Measurements from ENCODE around the gene HSPA9. TPM values are rescaled to one million over a fixed set of nuclear protein-coding genes. Genes with fewer than 3 reads are reported as not detected.

Gene HSPA9
- total and polyA plus RNA-seq, 2 of the 13 experiments (the other 11 are each of a cell fraction or from before 2014, with no cell fraction given): 165 to 478 TPM

- POLR2A ChIA-PET: no interaction called here
- WGBS (ENCODE audit: low lambda C conversion rate): 98% methylated on average over 1 of the region's 1 CpG
- H3K27me3 ChIP-seq (ENCODE audit: control insufficient read depth in 1 of 2, insufficient read depth in 2 of 2, low read length in 2 of 2): no peaks in the 10 kb centered on the region
Observed at GRCh38 chr5:138520971-138521370, 54.2 kb downstream of the HSPA9 start.

More at GRCh38 chr5:138520971-138521370, 54.2 kb downstream of the HSPA9 start:
- Histone ChIP-seq H4K20me1 (ENCODE audit: insufficient read depth, low read length) (peaks cover 15% of the 10 kb centered on the region; the same call in 1 of the 2 replicates), H3K79me2 (ENCODE audit: insufficient read depth, low read length) (peaks cover 58% of the 10 kb centered on the region), H3K4me2 (ENCODE audit: low read depth, low read length) (no peak overlapping the region), H3K36me3 (replicated peaks in 1 of 2; ENCODE audit: control insufficient read depth in 1 of 2, insufficient read depth in 2 of 2, low read length in 2 of 2) (peaks cover 8 to 47% of the 10 kb centered on the region in 2 experiments), H3K9me3 (ENCODE audit: low read length) (no peaks in the 10 kb centered on the region), H3K27ac (ENCODE audit: extremely low read length, insufficient read depth, low read length) (no peak overlapping the region), H3K4me3 (replicated peaks in 1 of 3; ENCODE audit: insufficient read depth in 1 of 3, low read depth in 2 of 3, low read length in 3 of 3) (no peak overlapping the region), H3K4me1 (ENCODE audit: insufficient read depth, low read length) (peaks cover 47% of the 10 kb centered on the region), H3K9ac (ENCODE audit: insufficient read depth, low read depth, low read length) (no peak overlapping the region), H2AFZ (ENCODE audit: low read length) (no peak overlapping the region)
- no TSS peak for BruUV-seq (replicated peaks)
- no peak for DNase-seq (ENCODE audit: low spot score)
- CTCF ChIA-PET (ENCODE audit: low intra/inter-chr PET ratio, low total read pairs): no interaction called here
- no peak for FAIRE-seq
- intact Hi-C loops (cut with micrococcal nuclease; ENCODE audit: unreplicated experiment) (loop anchor here (1.0 kb wide), 1 partner anchor 8 kb away; no protein-coding TSS in a partner anchor), in situ Hi-C loops (cut with HindIII; ENCODE audit: extremely low pct_ligation_motif_present, low pct_unique_long_range_greater_than_20kb) (no loop called here)
- TF ChIP-seq, protein P1, sequence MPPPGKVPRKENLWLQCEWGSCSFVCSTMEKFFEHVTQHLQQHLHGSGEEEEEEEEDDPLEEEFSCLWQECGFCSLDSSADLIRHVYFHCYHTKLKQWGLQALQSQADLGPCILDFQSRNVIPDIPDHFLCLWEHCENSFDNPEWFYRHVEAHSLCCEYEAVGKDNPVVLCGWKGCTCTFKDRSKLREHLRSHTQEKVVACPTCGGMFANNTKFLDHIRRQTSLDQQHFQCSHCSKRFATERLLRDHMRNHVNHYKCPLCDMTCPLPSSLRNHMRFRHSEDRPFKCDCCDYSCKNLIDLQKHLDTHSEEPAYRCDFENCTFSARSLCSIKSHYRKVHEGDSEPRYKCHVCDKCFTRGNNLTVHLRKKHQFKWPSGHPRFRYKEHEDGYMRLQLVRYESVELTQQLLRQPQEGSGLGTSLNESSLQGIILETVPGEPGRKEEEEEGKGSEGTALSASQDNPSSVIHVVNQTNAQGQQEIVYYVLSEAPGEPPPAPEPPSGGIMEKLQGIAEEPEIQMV (CRISPR knock-in tag; IDR thresholded peaks at IDR 0.05; ENCODE audit: low read depth): no peak
- TF ChIP-seq, protein P2, sequence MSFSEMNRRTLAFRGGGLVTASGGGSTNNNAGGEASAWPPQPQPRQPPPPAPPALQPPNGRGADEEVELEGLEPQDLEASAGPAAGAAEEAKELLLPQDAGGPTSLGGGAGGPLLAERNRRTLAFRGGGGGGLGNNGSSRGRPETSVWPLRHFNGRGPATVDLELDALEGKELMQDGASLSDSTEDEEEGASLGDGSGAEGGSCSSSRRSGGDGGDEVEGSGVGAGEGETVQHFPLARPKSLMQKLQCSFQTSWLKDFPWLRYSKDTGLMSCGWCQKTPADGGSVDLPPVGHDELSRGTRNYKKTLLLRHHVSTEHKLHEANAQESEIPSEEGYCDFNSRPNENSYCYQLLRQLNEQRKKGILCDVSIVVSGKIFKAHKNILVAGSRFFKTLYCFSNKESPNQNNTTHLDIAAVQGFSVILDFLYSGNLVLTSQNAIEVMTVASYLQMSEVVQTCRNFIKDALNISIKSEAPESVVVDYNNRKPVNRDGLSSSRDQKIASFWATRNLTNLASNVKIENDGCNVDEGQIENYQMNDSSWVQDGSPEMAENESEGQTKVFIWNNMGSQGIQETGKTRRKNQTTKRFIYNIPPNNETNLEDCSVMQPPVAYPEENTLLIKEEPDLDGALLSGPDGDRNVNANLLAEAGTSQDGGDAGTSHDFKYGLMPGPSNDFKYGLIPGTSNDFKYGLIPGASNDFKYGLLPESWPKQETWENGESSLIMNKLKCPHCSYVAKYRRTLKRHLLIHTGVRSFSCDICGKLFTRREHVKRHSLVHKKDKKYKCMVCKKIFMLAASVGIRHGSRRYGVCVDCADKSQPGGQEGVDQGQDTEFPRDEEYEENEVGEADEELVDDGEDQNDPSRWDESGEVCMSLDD (CRISPR knock-in tag; IDR thresholded peaks at IDR 0.05; ENCODE audit: borderline replicate concordance): no peak
- no peak for TF ChIP-seq ZSCAN5A (CRISPR knock-in tag; IDR thresholded peaks at IDR 0.05; ENCODE audit: borderline replicate concordance)
- TF ChIP-seq ZNF460 (CRISPR knock-in tag; IDR thresholded peaks at IDR 0.05; ENCODE audit: borderline replicate concordance): no peak
- no peak for ATAC-seq
